H1 (cell line): ENCODE results near the gene ZPR1. TPM values are rescaled to one million over a fixed set of nuclear protein-coding genes. Genes with fewer than 3 reads are reported as not detected.

Experiments used
- CHD2 ChIP-seq: IDR thresholded peaks from 2 replicates; pipeline ENCODE4 v1.6.1; 2012; ENCODE audit warnings: low read length, improper control_type of control experiment
- KDM1A ChIP-seq: fragments of 200-600, 300-600 bp; sonication (generic); IDR thresholded peaks from 2 replicates; pipeline ENCODE4 v1.7.1; 2016; ENCODE audit warnings: mild to moderate bottlenecking, low read length, borderline replicate concordance
- SIN3A ChIP-seq, 2 experiments: IDR thresholded peaks in 1 of 2; conservative IDR thresholded peaks in 1 of 2; 2 replicates each; pipeline ENCODE4 v1.6.1; 2011 to 2012; ENCODE audit warnings: low read length in 2 of 2, improper control_type of control experiment in 1 of 2, low read depth in 1 of 2, mild to moderate bottlenecking in 1 of 2
- SRF ChIP-seq: IDR thresholded peaks from 2 replicates; pipeline ENCODE4 v1.6.1; 2011; ENCODE audit warnings: mild to moderate bottlenecking, low read depth, low read length, moderate library complexity
- polyA plus RNA-seq, 7 experiments: library from polyadenylated mRNA; depleted of rRNA in 3 of 7; stranded (reverse) in 5 of 7; unstranded in 2 of 7; fragments of >200 nt in 5 of 7; fragments of 200-250 nt in 2 of 7; gene quantifications; 1 replicate in 5 of 7; 2 replicates in 1 of 7; 4 replicates in 1 of 7; pipeline versions ENCODE4 v1.2.1 to v1.2.3, GENCODE V29; 2011 to 2013; ENCODE audit warnings: missing spikeins in 2 of 7, mixed read lengths in 2 of 7
- total RNA-seq: library from RNA; stranded (reverse); fragmentation: NEBNext Ultra II Directional; extraction: Animal tissue kit (Norgen Biotek cat#: 25700); gene quantifications from 2 replicates; pipeline ENCODE4 v1.2.1, GENCODE V29; 2021

ZPR1 gene
- total and polyA plus RNA-seq, 2 of the 8 experiments (the other 6 are each of a cell fraction or from before 2014, with no cell fraction given), result 36.7 to 70.5 TPM

DNA sequence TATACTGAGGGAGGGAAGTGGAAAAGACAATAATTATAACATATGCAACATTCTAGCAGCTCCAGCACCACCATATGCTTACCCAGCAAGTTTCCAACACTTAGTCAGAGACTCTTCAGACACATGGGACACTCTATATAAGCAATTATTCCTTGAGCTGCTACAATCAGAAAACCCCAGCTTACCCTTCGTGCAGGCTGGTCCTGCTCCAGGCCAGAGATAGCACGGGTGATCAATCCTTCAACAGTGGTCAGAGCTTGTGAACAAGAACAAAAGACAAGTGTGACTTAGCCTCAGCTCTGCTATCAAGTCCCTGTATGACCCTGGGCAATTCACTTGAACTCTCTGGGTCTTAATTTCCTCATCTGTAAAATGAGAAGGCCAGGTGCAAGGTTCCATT lies 1.5 kb downstream of the ZPR1 start (continued):
- TF ChIP-seq CHD2, result no peak
- no peak for TF ChIP-seq KDM1A
- TF ChIP-seq SRF, result no peak
- TF ChIP-seq SIN3A (conservative IDR thresholded peaks at IDR 0.05 in 1 of 2, IDR thresholded peaks at IDR 0.05 in 1 of 2; ENCODE audit: low read depth in 1 of 2, low read length in 2 of 2), result no peak
